GM18505 (cell line): ENCODE results near the gene MGAT4B.

ENCODE experiments used
- ATAC-seq: cut with Tn5 transposase; IDR thresholded peaks from one replicate; pipeline ENCODE4 v1.9.1; 2021; ENCODE audit not compliant: unreplicated experiment
- POLR2A ChIP-seq: IDR thresholded peaks from 4 replicates; pipeline ENCODE4 v1.6.1; 2011; ENCODE audit warnings: borderline replicate concordance; ENCODE audit not compliant: insufficient read depth, insufficient read length; ENCODE audit errors: extremely low read depth

The MGAT4B gene

DNA sequence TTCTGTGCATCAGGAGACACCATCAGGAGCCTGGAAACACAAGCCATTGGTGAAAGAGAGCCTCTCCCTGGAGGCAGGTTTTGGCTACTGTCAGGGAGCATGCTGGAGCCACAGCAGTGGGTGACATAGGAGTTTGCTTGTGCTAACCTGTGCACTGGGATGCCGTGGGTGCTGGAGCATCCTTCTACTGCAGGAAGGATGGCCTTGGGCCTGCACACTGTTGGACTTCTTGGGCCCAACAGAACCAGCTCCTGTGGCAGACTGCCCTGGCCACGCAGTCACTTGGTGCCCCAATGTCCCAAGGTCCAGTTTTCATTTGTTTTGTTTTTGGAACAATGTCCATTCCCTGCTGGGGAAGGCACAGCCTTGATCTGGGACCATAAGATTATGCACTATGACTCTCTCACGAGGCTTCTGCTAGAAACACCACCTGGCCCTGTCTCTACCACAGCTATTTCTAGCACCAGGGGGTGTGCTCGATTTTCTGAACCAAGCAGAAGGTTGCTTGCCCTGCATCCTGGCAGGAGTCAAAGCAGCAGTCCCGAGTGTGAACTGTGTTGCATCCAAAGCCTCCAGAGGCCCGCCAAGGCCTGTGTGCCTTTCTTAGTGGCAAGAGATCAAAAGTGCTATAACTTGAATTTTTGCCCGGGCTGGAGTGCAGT, 18.3 kb downstream of the MGAT4B start:
- ATAC-seq = no peak
- TF ChIP-seq POLR2A = no peak

DNA sequence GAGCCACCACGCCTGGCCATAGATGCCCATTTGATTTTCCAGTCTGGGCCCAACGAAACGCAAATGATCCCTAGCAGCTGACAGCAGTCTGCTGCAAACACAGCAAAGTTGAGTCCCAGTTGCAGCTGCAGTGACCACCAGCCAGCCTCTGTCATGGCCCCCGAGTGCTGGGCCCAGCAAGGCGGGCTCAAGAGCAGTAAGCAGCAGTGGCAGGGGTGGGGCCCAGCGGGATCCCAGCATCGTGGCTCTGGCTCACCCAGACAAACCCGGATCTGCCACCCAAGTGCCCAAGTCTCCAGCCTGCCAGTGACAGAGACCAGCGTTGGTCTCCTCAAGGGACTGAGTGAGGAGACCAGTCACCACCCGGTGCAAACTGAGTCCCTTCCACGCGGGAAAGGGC, 19.8 kb downstream of the MGAT4B start:
- TF ChIP-seq POLR2A = no peak
- ATAC-seq = no peak

DNA sequence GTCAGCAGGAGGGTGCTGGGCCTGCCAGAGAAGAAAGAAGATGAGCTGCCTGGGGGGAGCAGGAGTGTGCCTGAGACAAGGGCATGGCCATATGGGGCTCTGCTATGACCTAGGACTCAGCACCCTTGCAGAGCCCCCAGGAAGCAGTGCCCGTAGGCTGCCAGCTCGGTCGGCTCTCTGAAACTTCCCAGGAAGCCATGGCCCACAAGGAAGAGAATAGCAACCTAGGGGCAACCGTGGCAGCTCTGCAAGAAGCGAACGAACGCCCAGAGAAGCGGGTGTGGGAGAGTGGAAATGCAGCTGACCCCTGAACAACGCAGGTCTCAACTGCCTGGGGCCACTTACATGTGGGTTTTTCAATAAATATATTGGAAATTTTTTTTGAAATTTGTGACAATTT, 23.5 kb downstream of the MGAT4B start:
- TF ChIP-seq POLR2A = no peak

DNA sequence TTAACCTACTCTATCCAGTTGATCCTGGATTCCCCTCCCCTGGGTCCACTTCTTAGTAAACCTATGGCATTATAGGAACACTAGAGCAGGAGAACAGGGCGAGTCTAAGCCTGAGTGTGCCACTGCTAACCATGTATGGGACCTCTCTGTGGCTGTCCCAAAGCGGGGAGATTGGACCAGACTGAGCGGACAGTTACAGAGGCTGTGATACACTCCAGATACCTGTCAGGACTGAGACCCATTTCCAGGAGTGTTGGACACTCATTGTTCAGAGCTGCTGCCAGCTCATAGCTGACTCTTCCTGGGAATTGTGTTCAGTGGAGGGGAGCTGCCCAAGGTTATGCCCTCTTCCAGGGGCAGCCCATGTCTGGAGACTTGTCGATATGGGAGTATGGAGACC, 24.8 kb downstream of the MGAT4B start:
- TF ChIP-seq POLR2A = no peak
- no peak for ATAC-seq

More for the DNA sequence above, 23.5 kb downstream of the MGAT4B start:
- no peak for ATAC-seq

DNA sequence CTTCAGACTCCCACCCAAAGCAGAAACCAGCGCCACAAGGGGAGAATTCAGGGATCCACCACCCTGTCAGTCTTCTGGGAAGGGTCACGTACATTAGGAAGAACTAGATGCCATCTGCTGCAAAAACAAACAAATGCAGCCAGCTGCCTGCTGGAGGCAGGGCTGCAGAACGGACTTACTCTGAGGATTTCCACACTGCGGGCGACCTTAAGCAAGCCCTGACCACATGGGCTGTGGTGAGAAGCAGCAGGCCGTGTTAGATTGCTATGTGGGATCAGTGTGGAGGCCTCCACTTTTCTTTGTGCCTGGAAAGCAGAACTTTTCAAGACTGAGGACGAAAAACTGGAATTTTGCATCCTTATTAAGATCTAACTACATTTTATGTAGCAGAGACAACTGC, 26.3 kb downstream of the MGAT4B start:
- no peak for TF ChIP-seq POLR2A
- no peak for ATAC-seq

DNA sequence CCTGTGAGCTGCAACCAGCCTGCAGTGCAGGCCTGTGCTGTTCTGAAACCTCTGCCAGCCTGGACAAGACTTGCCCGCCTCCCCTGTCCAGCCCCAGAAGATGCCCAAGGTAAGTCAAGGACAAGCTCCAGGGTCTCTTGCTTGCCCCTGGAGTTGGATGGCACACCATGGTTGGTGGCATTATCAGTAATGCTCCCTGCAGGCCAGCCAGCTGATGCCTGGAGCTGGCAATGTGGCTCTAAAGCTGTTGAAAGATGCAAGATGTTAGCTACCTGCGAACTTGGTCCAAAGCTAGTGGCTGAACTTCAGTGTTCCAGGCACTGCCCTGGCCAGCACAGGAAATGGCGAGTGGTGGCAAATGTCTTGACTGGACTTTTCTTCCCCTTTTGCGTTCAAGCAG, 26.8 kb downstream of the MGAT4B start:
- no peak for ATAC-seq
- TF ChIP-seq POLR2A = no peak

DNA sequence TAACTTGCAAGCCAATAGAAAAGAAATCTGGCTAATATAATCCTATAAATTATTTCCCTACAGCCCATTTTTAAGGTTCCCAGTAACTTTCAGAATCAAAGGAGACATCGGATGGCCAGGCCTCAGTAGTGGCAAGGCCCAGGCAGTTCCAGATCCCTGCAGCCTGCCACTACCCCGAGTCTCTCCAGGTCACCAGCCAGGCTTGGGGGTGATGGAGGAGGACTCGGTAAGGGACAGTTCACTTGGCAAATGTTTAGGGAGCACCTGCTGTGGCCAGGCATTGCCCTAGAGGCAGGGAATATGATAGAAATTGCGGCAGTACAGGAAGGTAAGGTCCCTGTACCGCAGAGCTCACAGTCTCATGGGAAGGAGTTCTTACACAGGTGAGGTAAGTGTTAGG, 28.1 kb downstream of the MGAT4B start:
- no peak for TF ChIP-seq POLR2A
- no peak for ATAC-seq

DNA sequence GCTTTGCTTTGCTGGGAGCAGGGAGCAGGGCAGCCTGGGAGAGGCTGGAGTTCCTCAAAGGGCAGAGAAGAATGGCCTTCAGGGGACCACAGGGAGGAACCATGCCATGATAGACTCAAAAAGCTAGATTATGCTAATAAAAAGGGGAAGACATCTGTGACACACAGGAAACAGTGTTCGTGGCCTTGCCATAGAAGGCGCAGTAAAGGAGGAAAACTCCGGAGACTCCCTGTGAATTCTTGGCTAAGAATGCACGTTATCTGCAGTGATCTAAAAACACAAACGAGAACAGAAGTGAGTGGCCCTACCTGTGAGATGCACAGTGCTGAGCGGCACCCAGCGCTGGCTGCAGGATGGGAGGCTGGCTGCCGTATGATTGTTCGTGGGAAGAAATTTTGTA, 28.8 kb downstream of the MGAT4B start:
- ATAC-seq = no peak
- TF ChIP-seq POLR2A = no peak

DNA sequence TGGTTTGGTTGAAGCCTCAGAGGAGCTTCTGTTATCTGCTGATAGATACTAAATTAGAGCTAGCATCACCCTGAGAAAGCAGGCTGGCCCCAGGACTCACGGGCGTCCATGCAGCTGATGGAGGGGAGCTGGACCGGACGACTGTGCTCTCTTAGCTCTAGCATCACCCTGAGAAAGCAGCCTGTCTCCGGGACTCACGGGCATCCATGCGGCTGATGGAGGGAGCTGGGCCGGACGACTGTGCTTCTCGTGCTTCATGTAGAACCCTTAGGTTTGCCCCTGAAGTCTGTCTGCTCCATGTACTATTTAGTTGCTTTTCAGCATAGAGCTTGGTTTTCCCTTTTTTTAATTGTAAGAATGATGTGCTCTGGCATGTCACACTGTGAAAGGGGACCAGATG, 29.2 kb downstream of the MGAT4B start:
- no peak for TF ChIP-seq POLR2A

DNA sequence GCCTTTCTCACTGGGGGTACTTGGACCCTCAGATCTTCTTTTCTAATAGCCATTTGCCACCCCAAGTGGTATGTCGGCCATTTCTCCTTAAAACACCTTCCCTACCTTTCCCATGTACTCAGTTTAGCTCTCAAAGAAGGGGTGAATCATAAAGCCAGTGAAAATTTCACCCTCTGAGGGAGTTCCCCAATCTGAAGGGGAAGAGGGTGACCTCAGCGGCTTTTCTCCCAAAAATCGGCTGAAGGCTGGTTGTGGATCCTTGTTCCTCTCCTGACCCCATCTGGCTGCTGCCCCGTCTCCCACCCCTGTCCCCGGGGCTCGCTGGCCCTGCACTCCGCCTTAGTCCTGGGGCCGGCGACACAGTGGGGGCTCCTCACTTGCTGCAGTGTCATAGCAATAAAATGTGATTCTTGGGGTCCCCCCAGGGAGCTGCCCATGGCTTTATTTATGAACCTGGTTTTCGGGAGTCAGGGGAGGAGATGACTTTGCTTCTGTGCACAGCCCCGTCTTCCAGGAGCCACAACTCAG, 30.2 kb downstream of the MGAT4B start:
- ATAC-seq = no peak

More for the DNA sequence above, 29.2 kb downstream of the MGAT4B start:
- ATAC-seq = no peak

DNA sequence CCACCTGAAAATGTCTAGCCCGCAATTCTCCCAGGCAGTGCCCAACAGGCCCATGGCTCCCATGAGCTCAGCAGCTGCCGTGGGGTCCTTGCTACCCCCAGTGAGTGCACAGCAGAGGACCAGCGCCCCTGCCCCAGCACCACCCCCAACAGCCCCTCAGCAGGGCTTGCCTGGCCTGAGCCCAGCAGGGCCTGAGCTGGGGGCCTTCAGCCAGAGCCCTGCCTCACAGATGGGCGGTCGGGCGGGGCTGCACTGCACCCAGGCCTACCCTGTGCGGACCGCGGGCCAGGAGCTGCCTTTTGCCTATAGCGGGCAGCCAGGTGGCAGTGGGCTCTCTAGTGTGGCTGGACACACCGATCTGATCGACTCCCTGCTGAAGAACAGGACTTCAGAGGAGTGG, 32.2 kb downstream of the MGAT4B start:
- no peak for ATAC-seq
- TF ChIP-seq POLR2A = no peak

More for the DNA sequence above, 30.2 kb downstream of the MGAT4B start:
- TF ChIP-seq POLR2A = no peak

DNA sequence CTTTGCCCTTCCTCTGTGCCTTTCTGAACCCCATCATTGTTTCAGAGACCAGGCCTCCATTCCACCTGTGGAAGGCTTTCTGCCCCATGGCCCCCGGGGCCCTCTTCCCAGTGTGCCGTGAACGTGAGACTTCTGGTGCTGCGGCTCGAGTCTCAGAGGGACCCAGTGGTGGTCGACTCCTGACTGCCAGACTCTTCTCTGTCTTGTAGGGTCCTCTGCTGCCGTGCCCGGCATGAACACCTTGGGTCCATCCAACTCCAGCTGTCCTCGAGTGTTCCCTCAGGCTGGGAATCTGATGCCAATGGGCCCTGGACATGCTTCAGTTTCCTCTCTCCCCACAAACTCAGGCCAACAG, 33.0 kb downstream of the MGAT4B start:
- no peak for TF ChIP-seq POLR2A
- ATAC-seq = no peak

DNA sequence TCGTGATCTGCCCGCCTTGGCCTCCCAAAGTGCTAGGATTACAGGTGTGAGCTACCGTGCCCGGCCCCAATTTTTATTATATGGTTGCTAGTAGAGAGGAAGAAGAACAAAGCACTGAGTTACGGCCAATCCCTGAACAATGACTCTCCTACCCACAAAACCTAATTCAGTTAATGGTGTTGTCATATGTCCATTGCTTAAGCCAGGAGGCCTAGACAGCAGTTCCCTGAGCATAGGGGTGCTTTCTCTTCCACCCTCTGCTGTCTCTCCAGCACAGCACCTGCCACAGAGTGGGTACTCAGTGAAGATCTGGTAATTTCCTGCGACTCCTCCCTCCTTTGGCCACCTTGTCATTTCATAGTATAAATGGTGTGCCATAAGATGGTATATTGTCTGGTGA, 34.3 kb downstream of the MGAT4B start:
- TF ChIP-seq POLR2A = no peak
- no peak for ATAC-seq

DNA sequence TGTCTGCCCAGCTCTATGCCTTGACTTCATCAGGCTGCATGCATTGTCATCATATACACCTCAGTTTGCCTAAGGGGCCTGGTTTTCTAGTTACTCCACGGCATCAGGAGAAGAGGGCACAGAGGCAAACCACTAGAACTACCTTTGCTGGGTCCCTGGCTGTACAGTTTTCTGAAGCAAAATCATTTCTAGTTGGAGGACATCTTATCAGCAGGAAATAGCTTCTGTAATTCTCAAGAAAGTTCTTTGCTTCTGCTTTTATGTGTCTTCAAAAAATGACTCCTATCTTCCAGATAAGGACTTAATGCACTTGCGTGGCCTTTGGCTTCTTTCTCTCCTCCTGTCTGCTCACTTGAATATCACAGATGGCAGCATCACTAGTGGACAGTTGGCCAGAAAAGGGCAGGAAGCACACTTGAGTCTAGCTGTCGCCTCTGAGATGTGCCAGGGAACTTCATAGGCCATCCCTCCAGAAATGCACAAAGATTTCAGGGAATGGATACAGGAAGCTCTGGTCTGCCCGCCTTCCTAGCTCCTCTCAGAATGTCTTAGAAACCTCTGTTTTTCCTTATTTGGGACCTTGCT, 35.3 kb downstream of the MGAT4B start:
- ATAC-seq = no peak
- TF ChIP-seq POLR2A = no peak
